Sigmoid colon (tissue), 7 donors: ENCODE data around the gene SEC14L3. TPM values are rescaled to one million over a fixed set of nuclear protein-coding genes. Genes with fewer than 3 reads are reported as not detected.

Source experiments
- DNase-seq: peaks from one replicate; pipeline ENCODE4 v3.0.0-alpha.2; 2019
- H3K27ac ChIP-seq, 4 donors: fragments of 200-600 bp; sonication (generic); one replicate each; pipeline ENCODE4 v1.5.1; 2016 to 2019; ENCODE audit warnings: mild to moderate bottlenecking in 1 of 4
- H3K27me3 ChIP-seq, 3 donors: fragments of 200-600 bp; sonication (generic); one replicate each; pipeline ENCODE4 v1.5.1; 2019; ENCODE audit warnings: mild to moderate bottlenecking in 1 of 3
- H3K36me3 ChIP-seq, 4 donors: fragments of 200-600 bp; sonication (generic); one replicate each; pipeline ENCODE4 v1.5.1; 2016 to 2019
- H3K4me1 ChIP-seq, 4 donors: fragments of 200-600 bp; sonication (generic); one replicate each; pipeline ENCODE4 v1.5.1; 2017 to 2019
- H3K4me3 ChIP-seq, 4 donors: fragments of 200-600 bp; sonication (generic); one replicate each; pipeline ENCODE4 v1.5.1; 2017 to 2019; ENCODE audit warnings: mild to moderate bottlenecking in 2 of 4, moderate library complexity in 1 of 4
- H3K9me3 ChIP-seq, 4 donors: fragments of 200-600 bp in 3 of 4; sonication (generic) in 3 of 4; one replicate each; pipeline versions ENCODE4 v1.5.1 to v1.6.1; 2013 to 2019
- EP300 ChIP-seq, 4 donors: sonication (generic); formaldehyde crosslinking; IDR thresholded peaks; one replicate each; pipeline ENCODE4 v1.6.1; 2017; ENCODE audit warnings: antibody characterized with exemption in 4 of 4
- POLR2A ChIP-seq, 2 donors: fragments of 450-650 bp; IDR thresholded peaks; one replicate each; pipeline ENCODE4 v1.6.1; 2016; ENCODE audit warnings: antibody characterized with exemption in 2 of 2, mild to moderate bottlenecking in 2 of 2, moderate library complexity in 2 of 2
- POLR2AphosphoS5 ChIP-seq, 4 donors: sonication (generic); formaldehyde crosslinking; IDR thresholded peaks; one replicate each; pipeline ENCODE4 v1.6.1; 2017; ENCODE audit warnings: antibody characterized with exemption in 4 of 4
- WGBS, 2 donors: extraction: QIAGEN DNeasy Blood & Tissue Kit; methylation state at CpG; one replicate each; pipeline ENCODE4 v1.1.7; 2013; 5-methylcytosine and 5-hydroxymethylcytosine counted together
- intact Hi-C: fragments of 100-400 bp; cut with DNase I; formaldehyde crosslinking; loops from one replicate; pipeline ENCODE4 v1.15.1; 2023
- polyA plus RNA-seq, 3 donors: library from polyadenylated mRNA; stranded (reverse); fragments of 200-250 nt; gene quantifications; one replicate each; pipeline ENCODE4 v1.2.3, GENCODE V29; 2013
- total RNA-seq, 4 donors: library from RNA; depleted of rRNA; stranded (reverse); fragments of >200 nt; gene quantifications; one replicate each; pipeline ENCODE4 v1.1.0, GENCODE V29; 2016
- TF ChIP-seq, protein P1 (sequence below), 4 experiments: fragments of 450-650 bp in 3 of 4; fragments of 200-600 bp in 1 of 4; IDR thresholded peaks; one replicate each; pipeline ENCODE4 v1.5.1; 2016 to 2019; ENCODE audit warnings: antibody characterized with exemption in 4 of 4, mild to moderate bottlenecking in 3 of 4, moderate library complexity in 2 of 4
- donor health status: healthy with polysubstance abuse.
- donor health status: Bipolar disorder and iron deficiency.
- donor health status: healthy.

Gene SEC14L3
- total RNA-seq = not detected
- polyA plus RNA-seq = under 1 TPM in 1 of 3 donors, not detected in 2; 0.23 TPM

DNA sequence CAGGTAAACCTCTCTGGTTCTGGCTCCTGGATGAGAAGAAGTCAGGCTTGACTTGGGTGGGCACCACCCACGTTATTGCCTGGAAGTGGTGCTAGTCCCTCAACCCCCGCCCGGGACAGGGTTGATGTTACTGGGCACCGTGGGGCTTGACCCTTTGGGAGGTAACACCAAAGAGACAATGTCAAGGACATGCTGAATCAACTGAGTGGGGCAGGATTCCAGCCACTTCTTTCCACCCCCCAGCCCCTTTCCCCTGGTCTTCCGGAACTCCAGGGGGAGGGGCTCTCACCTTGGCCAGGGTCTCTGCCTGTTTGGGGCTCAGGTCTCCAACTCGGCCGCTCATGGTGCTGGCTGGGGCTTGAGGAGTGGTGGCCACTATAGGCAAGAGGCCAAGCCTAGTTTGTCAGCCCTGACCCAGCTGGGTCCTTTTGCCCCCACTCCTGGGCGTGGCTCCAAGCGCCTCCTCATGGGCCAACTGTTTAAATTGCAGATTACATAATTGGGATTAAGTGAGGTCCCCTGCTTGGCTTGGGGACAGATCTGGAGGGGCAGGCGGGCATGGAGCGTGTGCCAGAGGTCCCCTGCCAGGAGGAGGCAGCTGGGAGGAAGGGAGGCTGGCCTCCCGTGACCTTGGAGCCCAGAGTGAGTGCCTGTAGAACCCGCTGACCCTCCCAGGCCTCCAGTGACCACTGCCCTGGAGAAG lies at the start of gene SEC14L3:
Gene SEC14L3 (minus strand): TSS at position 402 of the 703 bp plus-strand sequence. CDS start 59 bp downstream, at position 343.
- Histone ChIP-seq H3K4me1 (no peaks in the 10 kb centered on the region), H3K27ac (no peak within 1 kb of the TSS), H3K36me3 (no peaks in the 10 kb centered on the region), H3K27me3 (peaks cover 0 to 16% (median 3%) of the 10 kb centered on the region in 3 donors), H3K9me3 (no peaks in the 10 kb centered on the region), H3K4me3 (no peak within 1 kb of the TSS)
- 53 to 69% methylated on average over 13 of the region's 13 CpGs for WGBS, 2 donors
- intact Hi-C loops = no loop called here
- DNase-seq = no peak
- TF ChIP-seq POLR2AphosphoS5 (IDR thresholded peaks at IDR 0.05) (no peak), EP300 (IDR thresholded peaks at IDR 0.05) (no peak), POLR2A (IDR thresholded peaks at IDR 0.05) (no peak)
- TF ChIP-seq, protein P1, sequence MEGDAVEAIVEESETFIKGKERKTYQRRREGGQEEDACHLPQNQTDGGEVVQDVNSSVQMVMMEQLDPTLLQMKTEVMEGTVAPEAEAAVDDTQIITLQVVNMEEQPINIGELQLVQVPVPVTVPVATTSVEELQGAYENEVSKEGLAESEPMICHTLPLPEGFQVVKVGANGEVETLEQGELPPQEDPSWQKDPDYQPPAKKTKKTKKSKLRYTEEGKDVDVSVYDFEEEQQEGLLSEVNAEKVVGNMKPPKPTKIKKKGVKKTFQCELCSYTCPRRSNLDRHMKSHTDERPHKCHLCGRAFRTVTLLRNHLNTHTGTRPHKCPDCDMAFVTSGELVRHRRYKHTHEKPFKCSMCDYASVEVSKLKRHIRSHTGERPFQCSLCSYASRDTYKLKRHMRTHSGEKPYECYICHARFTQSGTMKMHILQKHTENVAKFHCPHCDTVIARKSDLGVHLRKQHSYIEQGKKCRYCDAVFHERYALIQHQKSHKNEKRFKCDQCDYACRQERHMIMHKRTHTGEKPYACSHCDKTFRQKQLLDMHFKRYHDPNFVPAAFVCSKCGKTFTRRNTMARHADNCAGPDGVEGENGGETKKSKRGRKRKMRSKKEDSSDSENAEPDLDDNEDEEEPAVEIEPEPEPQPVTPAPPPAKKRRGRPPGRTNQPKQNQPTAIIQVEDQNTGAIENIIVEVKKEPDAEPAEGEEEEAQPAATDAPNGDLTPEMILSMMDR (IDR thresholded peaks at IDR 0.05) = no peak

DNA sequence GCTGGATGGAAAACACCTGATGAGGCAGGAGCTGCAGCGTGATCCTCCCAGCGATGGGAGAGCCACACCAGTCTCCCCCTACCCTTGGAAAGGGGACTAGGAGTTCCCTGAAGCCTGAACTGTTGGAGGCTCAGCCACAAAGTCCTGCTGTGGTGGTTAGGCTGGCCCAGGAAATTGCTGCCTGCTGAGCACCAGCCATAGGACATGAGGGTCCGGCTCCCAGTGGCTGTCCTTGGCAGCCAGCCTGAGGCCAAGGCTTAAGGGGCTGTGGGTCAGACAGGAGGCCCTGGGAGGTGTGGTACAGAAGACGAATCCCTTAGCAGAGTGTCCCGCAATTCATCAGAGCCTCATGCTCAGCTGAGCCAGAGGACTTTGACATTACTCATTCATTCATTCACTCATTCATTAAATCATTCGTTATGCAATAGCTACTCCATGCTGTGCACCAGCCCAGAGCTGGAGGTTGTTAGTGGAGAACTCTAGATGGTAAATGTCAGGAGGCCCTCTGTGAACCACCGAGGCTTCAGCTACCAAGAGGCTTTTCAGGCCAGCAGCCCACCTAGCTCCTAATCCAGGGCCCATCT lies 48.1 kb upstream of the SEC14L3 start:
- intact Hi-C loops = no loop called here
- Histone ChIP-seq H3K4me1 (no peaks in the 10 kb centered on the region), H3K36me3 (no peaks in the 10 kb centered on the region), H3K27ac (no peak overlapping the region), H3K9me3 (no peaks in the 10 kb centered on the region), H3K4me3 (no peak overlapping the region), H3K27me3 (peaks cover 0 to 6% (median 0%) of the 10 kb centered on the region in 3 donors)
- 91% methylated on average over 7 of the region's 7 CpGs for WGBS, 2 donors
- no peak for DNase-seq
- TF ChIP-seq EP300 (IDR thresholded peaks at IDR 0.05) (no peak), POLR2A (IDR thresholded peaks at IDR 0.05) (no peak), POLR2AphosphoS5 (IDR thresholded peaks at IDR 0.05) (no peak)
- TF ChIP-seq, protein P1 (IDR thresholded peaks at IDR 0.05) = no peak

DNA sequence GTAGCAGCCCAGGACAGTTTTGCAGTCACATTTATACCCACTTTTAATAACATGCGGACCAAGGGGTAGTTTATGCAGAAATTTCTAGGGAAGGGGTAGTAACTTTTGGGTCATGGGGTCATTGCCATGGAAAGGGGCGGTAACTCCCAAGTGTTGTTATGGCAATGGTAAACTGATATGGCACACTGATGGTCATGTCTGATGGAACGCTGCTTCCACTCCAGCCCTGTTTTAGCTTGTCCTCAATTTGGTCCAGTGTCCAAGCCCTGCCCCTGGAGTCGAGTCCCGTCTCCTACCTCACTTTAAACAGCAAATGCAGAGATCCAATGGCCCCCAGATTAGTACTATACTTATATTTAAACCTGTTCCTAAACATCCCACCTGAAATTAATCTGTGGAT lies 44.9 kb upstream of the SEC14L3 start:
- Histone ChIP-seq H3K36me3 (no peaks in the 10 kb centered on the region), H3K4me1 (no peaks in the 10 kb centered on the region), H3K27me3 (peaks cover 0 to 6% (median 0%) of the 10 kb centered on the region in 3 donors), H3K27ac (no peak overlapping the region), H3K9me3 (no peaks in the 10 kb centered on the region), H3K4me3 (no peak overlapping the region)
- TF ChIP-seq POLR2A (IDR thresholded peaks at IDR 0.05) = no peak
- intact Hi-C loops = no loop called here
- 90 to 91% methylated on average over 5 of the region's 5 CpGs for WGBS, 2 donors
- DNase-seq = no peak

DNA sequence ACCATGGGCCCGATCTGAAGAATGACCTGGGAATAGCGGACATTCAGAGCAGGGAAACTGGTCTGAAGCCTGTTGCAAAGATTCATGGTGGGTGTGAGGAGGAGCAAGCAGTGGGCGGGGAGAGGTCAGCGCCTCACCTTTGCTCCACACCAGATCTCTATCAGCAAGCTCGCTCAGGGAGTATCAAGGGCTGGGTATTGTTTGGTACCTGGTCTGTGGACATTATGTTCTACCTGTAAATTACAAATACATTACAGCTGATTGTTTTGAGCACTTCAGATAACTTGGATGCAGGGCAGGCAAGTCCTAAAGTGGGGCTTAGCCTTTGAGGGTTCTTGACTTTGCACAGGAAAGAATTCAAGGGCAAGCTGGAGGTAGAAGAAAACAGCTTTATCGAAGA lies 44.5 kb upstream of the SEC14L3 start:
- intact Hi-C loops = no loop called here
- no peak overlapping the region for H3K27ac ChIP-seq

DNA sequence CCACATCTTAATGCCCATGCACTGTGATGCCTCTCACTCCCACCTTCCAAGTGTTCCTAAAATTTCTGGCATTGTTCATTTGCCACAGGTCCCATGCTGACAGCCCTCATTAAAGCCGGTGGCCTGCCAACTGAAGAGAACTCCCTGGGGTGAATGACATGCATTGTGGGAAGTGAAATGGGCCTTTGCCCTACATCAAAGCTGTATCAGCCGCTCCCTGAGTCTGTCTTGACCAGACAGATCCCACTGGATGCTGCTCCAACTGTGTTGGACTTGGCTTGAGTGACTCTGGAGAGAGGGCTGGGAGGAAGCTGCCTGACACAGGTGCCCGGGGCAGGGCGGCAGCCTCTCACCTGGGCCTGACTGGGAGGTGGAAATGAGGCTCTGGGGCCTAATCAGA lies 42.4 kb upstream of the SEC14L3 start:
- Histone ChIP-seq H3K4me1 (no peaks in the 10 kb centered on the region), H3K27ac (no peak overlapping the region), H3K27me3 (no peaks in the 10 kb centered on the region), H3K9me3 (no peaks in the 10 kb centered on the region), H3K4me3 (no peak overlapping the region), H3K36me3 (no peaks in the 10 kb centered on the region)
- TF ChIP-seq, protein P1 (IDR thresholded peaks at IDR 0.05) = no peak
- no peak for TF ChIP-seq EP300 (IDR thresholded peaks at IDR 0.05)
- DNase-seq = no peak
- WGBS, 2 donors = 55 to 83% methylated on average over 4 of the region's 4 CpGs
- intact Hi-C loops = no loop called here

More for the DNA sequence above, 44.5 kb upstream of the SEC14L3 start:
- H3K9me3 ChIP-seq = no peaks in the 10 kb centered on the region
- H3K36me3 ChIP-seq = no peaks in the 10 kb centered on the region
- no peak for TF ChIP-seq POLR2AphosphoS5 (IDR thresholded peaks at IDR 0.05)
- no peak for TF ChIP-seq EP300 (IDR thresholded peaks at IDR 0.05)
- TF ChIP-seq, protein P1 (IDR thresholded peaks at IDR 0.05) = no peak
- no peak for TF ChIP-seq POLR2A (IDR thresholded peaks at IDR 0.05)
- 84 to 91% methylated on average over 6 of the region's 6 CpGs for WGBS, 2 donors
- H3K4me3 ChIP-seq = no peak overlapping the region
- peaks cover 0 to 6% (median 0%) of the 10 kb centered on the region in 3 donors for H3K27me3 ChIP-seq
- H3K4me1 ChIP-seq = no peaks in the 10 kb centered on the region
- no peak for DNase-seq
